ENCODE measurements around the gene MTHFD1L. TPM values are rescaled to one million over a fixed set of nuclear protein-coding genes. Genes with fewer than 3 reads are reported as not detected.
"Not testable (repeated sequence)": the region's sequence is repeated elsewhere in the genome, so short reads cannot be mapped to it uniquely, and the experiment has no call there.

Gene MTHFD1L
- total and polyA plus RNA-seq, 2 of the 8 experiments (the other 6 are each of a cell fraction or from before 2014, with no cell fraction given), result 29.2 to 105 TPM

DNA sequence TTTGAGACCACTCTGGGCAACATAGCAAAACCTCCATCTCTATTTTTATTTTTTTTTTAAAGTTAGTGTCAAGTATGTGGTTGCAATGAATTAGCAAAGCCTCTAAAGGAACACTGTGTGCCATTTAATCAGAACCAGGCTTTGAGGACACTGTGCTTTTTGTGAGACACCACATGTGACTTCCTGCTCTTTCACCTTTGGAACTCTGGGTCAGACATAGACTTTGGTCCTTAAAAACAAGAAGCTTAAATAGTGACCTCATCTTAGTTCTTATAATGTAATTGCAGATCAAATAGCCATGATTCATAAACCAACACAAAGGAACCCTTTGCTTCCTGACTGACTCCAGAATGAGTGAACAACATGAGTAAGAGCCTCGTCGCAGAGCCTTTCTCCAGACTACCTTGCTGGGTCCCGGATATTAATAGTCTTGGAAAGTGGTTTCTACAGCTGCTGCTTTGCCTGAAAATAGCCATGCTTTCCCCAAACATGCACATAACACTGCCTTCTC is 170.8 kb downstream of the MTHFD1L start:
- peaks cover 0 to 28% (median 13%) of the 10 kb centered on the region in 4 experiments; a peak in 6 of 8 replicates for H3K36me3 ChIP-seq (ENCODE audit: control insufficient read depth in 2 of 4, insufficient read depth in 4 of 4, low read length in 3 of 4)
- H4K5ac ChIP-seq (ENCODE audit: insufficient read length, low read depth, low read length); H2BK20ac ChIP-seq (ENCODE audit: low read length); H3K14ac ChIP-seq (ENCODE audit: insufficient read length); H2BK120ac ChIP-seq (replicated peaks; ENCODE audit: low read depth, low read length); CTCF ChIA-PET (ENCODE audit: partially characterized antibody); H3K23ac ChIP-seq (ENCODE audit: insufficient read length); H3K56ac ChIP-seq (replicated peaks; ENCODE audit: insufficient read length, low read depth, low read length); H3K9ac ChIP-seq (replicated peaks in 1 of 4; ENCODE audit: extremely low read depth in 1 of 4, low read depth in 3 of 4, low read length in 3 of 4); H4K20me1 ChIP-seq (replicated peaks in 1 of 2; ENCODE audit: control insufficient read depth in 1 of 2, insufficient read depth in 2 of 2, low read length in 2 of 2); H3K18ac ChIP-seq (ENCODE audit: extremely low read depth, low read length); H3K4ac ChIP-seq (replicated peaks; ENCODE audit: insufficient read length, low read depth, low read length); H2BK15ac ChIP-seq (ENCODE audit: low read length); H2AFZ ChIP-seq (ENCODE audit: low read length); H3K9me3 ChIP-seq (ENCODE audit: insufficient read depth in 2 of 2, low read depth in 1 of 2, low read length in 1 of 2); H4K8ac ChIP-seq (ENCODE audit: extremely low read depth, insufficient read depth, low read length); POLR2A ChIA-PET (ENCODE audit: partially characterized antibody); H3K4me3 ChIP-seq (ENCODE audit: extremely low read depth in 1 of 4, insufficient read depth in 2 of 4, low read depth in 3 of 4, low read length in 4 of 4); FAIRE-seq; H3K4me2 ChIP-seq (ENCODE audit: insufficient read depth in 1 of 2, low read depth in 2 of 2, low read length in 2 of 2); H2BK5ac ChIP-seq (ENCODE audit: low read depth, low read length); H3K79me2 ChIP-seq (ENCODE audit: control insufficient read depth in 1 of 2, insufficient read depth in 2 of 2, low read length in 2 of 2); H3K4me1 ChIP-seq (replicated peaks in 1 of 4; ENCODE audit: control insufficient read depth in 3 of 4, insufficient read depth in 4 of 4, low read length in 3 of 4); H3K23me2 ChIP-seq (ENCODE audit: low read depth, low read length); H4K91ac ChIP-seq (replicated peaks; ENCODE audit: insufficient read length, low read length); H2AK5ac ChIP-seq (ENCODE audit: low read depth, low read length); DNase-seq (ENCODE audit: low read depth in 1 of 2, low spot score in 2 of 2); H3K27ac ChIP-seq (ENCODE audit: low read depth, low read length); H3K79me1 ChIP-seq (ENCODE audit: low read depth, low read length); H2BK12ac ChIP-seq (ENCODE audit: low read depth, low read length); H3K27me3 ChIP-seq (replicated peaks in 1 of 4; ENCODE audit: control insufficient read depth in 3 of 4, extremely low read depth in 1 of 4, insufficient read depth in 3 of 4, low read length in 3 of 4): not testable (repeated sequence)
- 96% methylated on average over 3 of the region's 3 CpGs; no CpG with 5 or more reads in 1 of the 2 experiments for WGBS, 2 experiments (ENCODE audit: extremely low coverage in 1 of 2, insufficient coverage in 1 of 2, insufficient read length in 1 of 2, insufficient replicate concordance in 2 of 2, low coverage in 1 of 2, low lambda C conversion rate in 2 of 2, missing lambda C conversion rate in 1 of 2)

Data from H1 (cell line).